ENCODE results near the gene RIPOR3.
"Not testable (repeated sequence)": the region's sequence is repeated elsewhere in the genome, so short reads cannot be mapped to it uniquely, and the experiment has no call there.

RIPOR3 gene

GRCh38 chr20:50676858-50677257, 14.5 kb downstream of the RIPOR3 start:
- DNase-seq = no peak

- DNase-seq = not testable (repeated sequence)
Measured at GRCh38 chr20:50676377-50676731, 15.0 kb downstream of the RIPOR3 start.

- DNase-seq = no peak
Measured at GRCh38 chr20:50675671-50676376, 15.5 kb downstream of the RIPOR3 start.

GRCh38 chr20:50674138-50674825, 17.1 kb downstream of the RIPOR3 start:
- DNase-seq = no peak

- DNase-seq = no peak
Measured at GRCh38 chr20:50673466-50674137, 17.7 kb downstream of the RIPOR3 start.

GRCh38 chr20:50673146-50673465, 18.2 kb downstream of the RIPOR3 start:
- no peak for DNase-seq

GRCh38 chr20:50672400-50673145, 18.8 kb downstream of the RIPOR3 start:
- no peak for DNase-seq

- DNase-seq = no peak
Measured at GRCh38 chr20:50671626-50672025, 19.7 kb downstream of the RIPOR3 start.

- DNase-seq = not testable (repeated sequence)
Measured at GRCh38 chr20:50671010-50671409, 20.3 kb downstream of the RIPOR3 start.

- no peak for DNase-seq
Measured at GRCh38 chr20:50670126-50670862, 21.0 kb downstream of the RIPOR3 start.

- DNase-seq = no peak
Measured at GRCh38 chr20:50668798-50669197, 22.5 kb downstream of the RIPOR3 start.

GRCh38 chr20:50668326-50668725, 23.0 kb downstream of the RIPOR3 start:
- no peak for DNase-seq

GRCh38 chr20:50666709-50667298, 24.5 kb downstream of the RIPOR3 start:
- DNase-seq = no peak

- DNase-seq = no peak
Measured at GRCh38 chr20:50664254-50664653, 27.1 kb downstream of the RIPOR3 start.

GRCh38 chr20:50663095-50663821, 28.1 kb downstream of the RIPOR3 start:
- no peak for DNase-seq

- DNase-seq = no peak
Measured at GRCh38 chr20:50659975-50660670, 31.2 kb downstream of the RIPOR3 start.

GRCh38 chr20:50658804-50659380, 32.5 kb downstream of the RIPOR3 start:
- no peak for DNase-seq

- DNase-seq = no peak
Measured at GRCh38 chr20:50655311-50655880, 35.9 kb downstream of the RIPOR3 start.

GRCh38 chr20:50654904-50655303, 36.4 kb downstream of the RIPOR3 start:
- DNase-seq = no peak

- no peak for DNase-seq
Measured at GRCh38 chr20:50652702-50653294, 38.5 kb downstream of the RIPOR3 start.

Data from CD4-positive, alpha-beta T cell treated with Interferon alpha-2 for 1 hour (primary cell).